ENCODE measurements around the gene PIGH. TPM values are rescaled to one million over a fixed set of nuclear protein-coding genes. Genes with fewer than 3 reads are reported as not detected.

PIGH gene
- total RNA-seq, 1 experiment from 2014 or later: 9.4 TPM

- no peak overlapping the region for H2AFZ ChIP-seq (ENCODE audit: low read length)
- H3K27ac ChIP-seq (ENCODE audit: insufficient read length, low read depth, low read length): no peak overlapping the region
- Mint-ChIP-seq H3K9me3 (no peaks in the 10 kb centered on the region), H3K4me3 (no peak overlapping the region; a peak in 1 of 5 replicates), H3K27me3 (ENCODE audit: low read depth) (no peaks in the 10 kb centered on the region), H3K4me1 (peaks cover 2 to 7% of the 10 kb centered on the region in 2 experiments), H3K36me3 (ENCODE audit: insufficient read depth in 1 of 3, low read depth in 3 of 3) (peaks cover 5 to 37% (median 11%) of the 10 kb centered on the region in 3 experiments; a peak in 5 of 7 replicates), H3K27ac (no peak overlapping the region; a peak in 1 of 7 replicates)
- no peak overlapping the region for H3K9ac ChIP-seq (ENCODE audit: extremely low read depth, insufficient read length, low read length)
- no peak overlapping the region for H2BK120ac ChIP-seq (ENCODE audit: low read depth, low read length, poor library complexity, severe bottlenecking)
- no peak overlapping the region for H3K56ac ChIP-seq (ENCODE audit: insufficient read length, low read depth, low read length)
- no peak overlapping the region for H2BK12ac ChIP-seq (ENCODE audit: insufficient read length, low read depth, low read length)
- no peak overlapping the region for H3T11ph ChIP-seq (ENCODE audit: low read length)
- no peak overlapping the region for H3K4ac ChIP-seq (ENCODE audit: low read depth, low read length)
- H3K23me2 ChIP-seq (ENCODE audit: insufficient read length, low read depth, low read length, poor library complexity, severe bottlenecking): no peaks in the 10 kb centered on the region
- H3K79me1 ChIP-seq (ENCODE audit: insufficient read depth, low read depth, low read length, poor library complexity, severe bottlenecking): no peaks in the 10 kb centered on the region
- H4K8ac ChIP-seq (replicated peaks; ENCODE audit: insufficient read length, low read depth, low read length): no peak overlapping the region
- H2AK5ac ChIP-seq (ENCODE audit: insufficient read length, low read length): no peak overlapping the region
- no peaks in the 10 kb centered on the region for H4K20me1 ChIP-seq (ENCODE audit: control insufficient read depth, insufficient read depth, insufficient read length)
- H2BK5ac ChIP-seq (ENCODE audit: insufficient read length, low read length): no peak overlapping the region
- H3K27me3 ChIP-seq (ENCODE audit: insufficient read depth, low read length): no peaks in the 10 kb centered on the region
- H2BK20ac ChIP-seq (ENCODE audit: low read depth, low read length, poor library complexity, severe bottlenecking): no peak overlapping the region
- no peak overlapping the region for H4K91ac ChIP-seq (ENCODE audit: insufficient read length, low read depth, low read length)
- WGBS (ENCODE audit: extremely low coverage, insufficient read length, low lambda C conversion rate): no CpG with 5 or more reads among the region's 5 CpGs
- H4K5ac ChIP-seq (ENCODE audit: insufficient read length, low read depth, low read length): no peak overlapping the region
- no peak overlapping the region for H3K14ac ChIP-seq (ENCODE audit: insufficient read depth, low read length)
- no peak overlapping the region for H3K4me2 ChIP-seq (ENCODE audit: insufficient read depth, insufficient read length, low read length)
- H3K23ac ChIP-seq (ENCODE audit: insufficient read length, low read depth, low read length): no peak overlapping the region
- no peaks in the 10 kb centered on the region for H3K9me3 ChIP-seq (ENCODE audit: control insufficient read depth, low read depth, low read length)
- no peak for TF ChIP-seq CTCF (conservative IDR thresholded peaks at IDR 0.05)
- H3K79me2 ChIP-seq (ENCODE audit: insufficient read depth, low read length): no peaks in the 10 kb centered on the region
- DNase-seq: no peak
- H3K4me1 ChIP-seq (ENCODE audit: insufficient read depth, low read length): no peaks in the 10 kb centered on the region
- no peak overlapping the region for H2BK15ac ChIP-seq (ENCODE audit: low read depth, low read length)
- H3K18ac ChIP-seq (ENCODE audit: insufficient read length, low read depth, low read length): no peak overlapping the region
These were observed 27.5 kb downstream of the PIGH start for GRCh38 chr14:67572608-67573007.
